ENCODE results near the gene RFC2. TPM values are rescaled to one million over a fixed set of nuclear protein-coding genes. Genes with fewer than 3 reads are reported as not detected.
"Not testable (repeated sequence)": the region's sequence is repeated elsewhere in the genome, so short reads cannot be mapped to it uniquely, and the experiment has no call there.

The RFC2 gene
- total and polyA plus RNA-seq, 2 of the 8 experiments (the other 6 are each of a cell fraction or from before 2014, with no cell fraction given) = 52.9 to 85.4 TPM

- FAIRE-seq = not testable (repeated sequence)
Observed at GRCh38 chr7:74195968-74196654, 58.1 kb downstream of the RFC2 start.

More at GRCh38 chr7:74195968-74196654, 58.1 kb downstream of the RFC2 start:
- H4K8ac ChIP-seq (ENCODE audit: extremely low read depth, insufficient read depth, low read length); H3K9me3 ChIP-seq (ENCODE audit: insufficient read depth in 2 of 2, low read depth in 1 of 2, low read length in 1 of 2); H3K56ac ChIP-seq (replicated peaks; ENCODE audit: insufficient read length, low read depth, low read length); H3K23ac ChIP-seq (ENCODE audit: insufficient read length); H3K4me1 ChIP-seq (replicated peaks in 1 of 4; ENCODE audit: control insufficient read depth in 3 of 4, insufficient read depth in 4 of 4, low read length in 3 of 4); H2BK12ac ChIP-seq (ENCODE audit: low read depth, low read length); H3K4me2 ChIP-seq (ENCODE audit: insufficient read depth in 1 of 2, low read depth in 2 of 2, low read length in 2 of 2); H4K20me1 ChIP-seq (replicated peaks in 1 of 2; ENCODE audit: control insufficient read depth in 1 of 2, insufficient read depth in 2 of 2, low read length in 2 of 2); H3K79me2 ChIP-seq (ENCODE audit: control insufficient read depth in 1 of 2, insufficient read depth in 2 of 2, low read length in 2 of 2); H2BK20ac ChIP-seq (ENCODE audit: low read length); H2BK120ac ChIP-seq (replicated peaks; ENCODE audit: low read depth, low read length); H3K79me1 ChIP-seq (ENCODE audit: low read depth, low read length); H4K91ac ChIP-seq (replicated peaks; ENCODE audit: insufficient read length, low read length); H3K9ac ChIP-seq (replicated peaks in 1 of 4; ENCODE audit: extremely low read depth in 1 of 4, low read depth in 3 of 4, low read length in 3 of 4); DNase-seq (ENCODE audit: low read depth in 1 of 2, low spot score in 2 of 2); H2BK5ac ChIP-seq (ENCODE audit: low read depth, low read length); H3K14ac ChIP-seq (ENCODE audit: insufficient read length); H3K18ac ChIP-seq (ENCODE audit: extremely low read depth, low read length); H3K4me3 ChIP-seq (ENCODE audit: extremely low read depth in 1 of 4, insufficient read depth in 2 of 4, low read depth in 3 of 4, low read length in 4 of 4); H2AFZ ChIP-seq (ENCODE audit: low read length); H3K27me3 ChIP-seq (replicated peaks in 1 of 4; ENCODE audit: control insufficient read depth in 3 of 4, extremely low read depth in 1 of 4, insufficient read depth in 3 of 4, low read length in 3 of 4); H2AK5ac ChIP-seq (ENCODE audit: low read depth, low read length); H3K23me2 ChIP-seq (ENCODE audit: low read depth, low read length); H3K27ac ChIP-seq (ENCODE audit: low read depth, low read length); H4K5ac ChIP-seq (ENCODE audit: insufficient read length, low read depth, low read length); H2BK15ac ChIP-seq (ENCODE audit: low read length); H3K4ac ChIP-seq (replicated peaks; ENCODE audit: insufficient read length, low read depth, low read length): not testable (repeated sequence)
- peaks cover 28 to 49% (median 41%) of the 10 kb centered on the region in 4 experiments for H3K36me3 ChIP-seq (ENCODE audit: control insufficient read depth in 2 of 4, insufficient read depth in 4 of 4, low read length in 3 of 4)
- ChIA-PET CTCF (ENCODE audit: partially characterized antibody) (interaction anchor here (1.1 to 3.0 kb wide), 2 partner anchors 10 to 210 kb away, joined by 4 to 11 read pairs; no protein-coding TSS in a partner anchor), POLR2A (ENCODE audit: partially characterized antibody) (interaction anchor here (0.6 to 1.2 kb wide), 2 partner anchors 12 to 117 kb away, joined by 3 to 6 read pairs; no protein-coding TSS in a partner anchor)
- WGBS, 2 experiments (ENCODE audit: extremely low coverage in 1 of 2, insufficient coverage in 1 of 2, insufficient read length in 1 of 2, insufficient replicate concordance in 2 of 2, low coverage in 1 of 2, low lambda C conversion rate in 2 of 2, missing lambda C conversion rate in 1 of 2) = 96% methylated on average over 15 of the region's 19 CpGs; no CpG with 5 or more reads in 1 of the 2 experiments

Data from H1 (cell line).